Smooth muscle cell (in vitro differentiated cells): Measurements from ENCODE around the gene JMJD8. TPM values are rescaled to one million over a fixed set of nuclear protein-coding genes. Genes with fewer than 3 reads are reported as not detected.

Source experiments
- DNase-seq: peaks from one replicate; lab custom pipeline; 2025; ENCODE audit not compliant: unreplicated experiment; lab: John Stamatoyannopoulos, UW
- H2AFZ ChIP-seq: fragments of 200-600 bp; sonication (generic); 2 replicates; pipeline ENCODE4 v1.6.0; 2016; ENCODE audit warnings: antibody characterized with exemption, low read depth, mild to moderate bottlenecking
- H3F3A ChIP-seq: fragments of 200-600 bp; sonication (generic); 2 replicates; pipeline ENCODE4 v1.6.0; 2017; ENCODE audit warnings: antibody characterized with exemption, low read depth
- H3K27ac ChIP-seq: fragments of 200-600 bp; sonication (generic); 2 replicates; pipeline ENCODE4 v1.5.1; 2016; ENCODE audit warnings: low read depth, mild to moderate bottlenecking
- H3K27me3 ChIP-seq: fragments of 200-600 bp; sonication (generic); 2 replicates; pipeline ENCODE4 v1.6.1; 2016; ENCODE audit warnings: low read depth, mild to moderate bottlenecking
- H3K36me3 ChIP-seq: fragments of 200-600 bp; sonication (generic); 2 replicates; pipeline ENCODE4 v1.5.1; 2016; ENCODE audit warnings: low read depth
- H3K4me1 ChIP-seq: fragments of 200-600 bp; sonication (generic); 2 replicates; pipeline ENCODE4 v1.5.1; 2016; ENCODE audit warnings: low read depth
- H3K4me2 ChIP-seq: fragments of 200-600 bp; sonication (generic); 2 replicates; pipeline ENCODE4 v1.6.0; 2016; ENCODE audit warnings: mild to moderate bottlenecking
- H3K4me3 ChIP-seq: fragments of 200-600 bp; sonication (generic); 2 replicates; pipeline ENCODE4 v1.5.1; 2016; ENCODE audit warnings: mild to moderate bottlenecking
- H3K79me2 ChIP-seq: fragments of 200-600 bp; sonication (generic); 2 replicates; pipeline ENCODE4 v1.6.0; 2016; ENCODE audit warnings: low read depth, mild to moderate bottlenecking
- H3K9ac ChIP-seq: fragments of 200-600 bp; sonication (generic); 2 replicates; pipeline ENCODE4 v1.6.0; 2016; ENCODE audit warnings: low read depth
- H3K9me3 ChIP-seq: fragments of 200-600 bp; sonication (generic); replicated peaks from 2 replicates; pipeline ENCODE4 v1.5.1; 2016; ENCODE audit warnings: low read depth
- H4K20me1 ChIP-seq: fragments of 200-600 bp; sonication (generic); 2 replicates; pipeline ENCODE4 v1.6.0; 2016; ENCODE audit warnings: low read depth
- WGBS: methylation state at CpG from one replicate; pipeline ENCODE4 v1.1.7; 2016; ENCODE audit warnings: low lambda C conversion rate; 5-methylcytosine and 5-hydroxymethylcytosine counted together
- polyA plus RNA-seq: library from polyadenylated mRNA; unstranded; fragments of >200 nt; fragmentation: Nextera tagmentation; extraction: Ambion mirVana; gene quantifications from 2 replicates; pipeline ENCODE4 v1.2.1, GENCODE V29; 2016
- total RNA-seq: library from RNA; depleted of rRNA; stranded (reverse); fragments of >200 nt; gene quantifications from 2 replicates; pipeline ENCODE4 v1.2.3, GENCODE V29; 2014
- TF ChIP-seq, protein P1 (sequence below): fragments of 200-600 bp; sonication (generic); IDR thresholded peaks from 2 replicates; pipeline ENCODE4 v1.5.1; 2017; ENCODE audit warnings: borderline replicate concordance, mild to moderate bottlenecking, antibody characterized with exemption; ENCODE audit not compliant: insufficient read depth, poor library complexity, severe bottlenecking

The JMJD8 gene
- total and polyA plus RNA-seq, 2 experiments from 2014 or later = 42.9 to 95.1 TPM

DNA sequence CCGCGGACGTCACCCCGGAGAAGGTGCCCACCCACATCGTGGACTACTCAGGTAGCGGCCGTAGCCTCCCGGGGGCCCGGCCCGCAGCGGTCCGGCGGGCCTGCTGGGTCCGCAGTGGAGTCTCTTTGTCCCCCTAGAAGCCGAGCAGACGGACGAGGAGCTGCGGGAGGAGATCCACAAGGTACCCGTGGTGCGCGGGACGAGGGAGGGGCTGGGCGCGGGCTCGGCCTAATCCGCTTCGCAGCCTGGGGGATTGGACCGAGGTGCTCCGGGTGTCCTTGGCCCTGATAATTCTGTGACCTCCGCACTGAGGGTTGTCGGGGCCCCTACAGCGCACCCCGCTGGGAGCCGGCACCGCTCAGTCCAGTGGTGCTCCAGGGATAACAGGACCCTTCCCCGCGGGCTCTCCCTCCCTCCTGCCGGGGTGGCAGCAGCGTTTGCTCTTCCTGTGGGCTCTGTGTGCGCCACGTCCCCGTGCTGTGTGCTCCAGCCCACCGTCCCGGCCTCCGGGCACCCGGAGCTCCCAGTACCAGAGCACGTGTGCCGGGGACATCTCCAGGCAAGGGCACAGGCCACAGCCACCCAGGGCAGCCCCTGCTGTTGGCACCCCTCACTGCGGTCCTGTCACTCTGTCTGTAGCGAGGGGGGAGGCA lies 15.5 kb downstream of the JMJD8 start:
- TF ChIP-seq, protein P1, sequence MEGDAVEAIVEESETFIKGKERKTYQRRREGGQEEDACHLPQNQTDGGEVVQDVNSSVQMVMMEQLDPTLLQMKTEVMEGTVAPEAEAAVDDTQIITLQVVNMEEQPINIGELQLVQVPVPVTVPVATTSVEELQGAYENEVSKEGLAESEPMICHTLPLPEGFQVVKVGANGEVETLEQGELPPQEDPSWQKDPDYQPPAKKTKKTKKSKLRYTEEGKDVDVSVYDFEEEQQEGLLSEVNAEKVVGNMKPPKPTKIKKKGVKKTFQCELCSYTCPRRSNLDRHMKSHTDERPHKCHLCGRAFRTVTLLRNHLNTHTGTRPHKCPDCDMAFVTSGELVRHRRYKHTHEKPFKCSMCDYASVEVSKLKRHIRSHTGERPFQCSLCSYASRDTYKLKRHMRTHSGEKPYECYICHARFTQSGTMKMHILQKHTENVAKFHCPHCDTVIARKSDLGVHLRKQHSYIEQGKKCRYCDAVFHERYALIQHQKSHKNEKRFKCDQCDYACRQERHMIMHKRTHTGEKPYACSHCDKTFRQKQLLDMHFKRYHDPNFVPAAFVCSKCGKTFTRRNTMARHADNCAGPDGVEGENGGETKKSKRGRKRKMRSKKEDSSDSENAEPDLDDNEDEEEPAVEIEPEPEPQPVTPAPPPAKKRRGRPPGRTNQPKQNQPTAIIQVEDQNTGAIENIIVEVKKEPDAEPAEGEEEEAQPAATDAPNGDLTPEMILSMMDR = no peak
- Histone ChIP-seq H3F3A (no peaks in the 10 kb centered on the region), H3K36me3 (no peaks in the 10 kb centered on the region), H3K4me2 (peak overlapping the region; percentile 99), H4K20me1 (peaks cover 27% of the 10 kb centered on the region), H2AFZ (no peak overlapping the region), H3K27ac (peak overlapping the region; percentile 8), H3K79me2 (peaks cover 22% of the 10 kb centered on the region), H3K27me3 (no peaks in the 10 kb centered on the region), H3K4me1 (peaks cover 6% of the 10 kb centered on the region), H3K9ac (peak overlapping the region; percentile 97), H3K9me3 (no peaks in the 10 kb centered on the region), H3K4me3 (peak overlapping the region; percentile 96)
- 22% methylated on average over 48 of the region's 50 CpGs for WGBS
- DNase-seq = no peak

DNA sequence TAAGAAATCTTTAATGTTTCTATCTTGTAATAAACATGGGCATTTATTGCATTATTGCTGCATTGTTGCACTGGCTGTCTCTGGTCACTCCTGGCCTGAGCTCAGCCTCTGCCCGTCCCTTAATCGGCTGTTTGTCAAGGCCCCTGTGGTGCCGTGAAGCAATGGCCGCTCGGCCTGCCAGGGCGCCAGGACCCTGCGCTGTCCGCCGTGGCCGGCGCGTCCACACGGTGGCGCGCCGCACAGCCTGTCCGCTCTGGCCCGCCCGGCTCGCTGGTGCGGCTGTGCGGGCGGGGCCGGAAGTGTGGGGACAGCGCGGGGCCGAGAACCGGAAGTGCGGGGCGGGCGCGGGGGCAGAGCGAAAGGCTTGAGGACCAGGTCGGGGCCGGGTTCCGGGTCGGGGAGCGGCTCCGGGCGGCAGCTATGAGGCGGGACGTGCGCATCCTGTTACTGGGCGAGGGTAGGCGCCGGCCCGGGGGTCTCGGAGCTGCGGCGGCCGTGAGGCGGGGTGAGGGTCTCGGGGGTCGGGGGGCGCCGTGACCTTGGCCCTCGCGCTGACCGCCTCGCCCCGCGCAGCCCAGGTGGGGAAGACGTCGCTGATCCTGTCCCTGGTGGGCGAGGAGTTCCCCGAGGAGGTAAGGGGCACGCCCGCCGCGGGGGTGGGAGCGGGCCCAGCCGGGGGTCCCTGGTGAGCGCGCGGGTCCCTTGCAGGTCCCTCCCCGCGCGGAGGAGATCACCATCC lies 16.2 kb downstream of the JMJD8 start, which contains the start of gene RHOT2:
TSS of gene RHOT2 (plus strand) at position 353 of the 739 bp plus-strand sequence. CDS start at position 421, 68 bp downstream.
- peak; percentile 64 for DNase-seq
- TF ChIP-seq, protein P1 = peak; percentile 75
- peak within 1 kb of the TSS; percentile 8 for H3K27ac ChIP-seq
- peak within 1 kb of the TSS; percentile 99 for H3K4me2 ChIP-seq
- 3% methylated on average over 33 of the region's 78 CpGs for WGBS
- peak within 1 kb of the TSS; percentile 96 for H3K4me3 ChIP-seq
- no peaks in the 10 kb centered on the region for H3K36me3 ChIP-seq
- no peaks in the 10 kb centered on the region for H3K27me3 ChIP-seq
- H3K79me2 ChIP-seq = peaks cover 22% of the 10 kb centered on the region
- H3K4me1 ChIP-seq = peaks cover 6% of the 10 kb centered on the region
- H3K9ac ChIP-seq = peak within 1 kb of the TSS; percentile 97
- H3K9me3 ChIP-seq = no peaks in the 10 kb centered on the region
- H4K20me1 ChIP-seq = peaks cover 27% of the 10 kb centered on the region
- no peaks in the 10 kb centered on the region for H3F3A ChIP-seq
- no peak within 1 kb of the TSS for H2AFZ ChIP-seq

DNA sequence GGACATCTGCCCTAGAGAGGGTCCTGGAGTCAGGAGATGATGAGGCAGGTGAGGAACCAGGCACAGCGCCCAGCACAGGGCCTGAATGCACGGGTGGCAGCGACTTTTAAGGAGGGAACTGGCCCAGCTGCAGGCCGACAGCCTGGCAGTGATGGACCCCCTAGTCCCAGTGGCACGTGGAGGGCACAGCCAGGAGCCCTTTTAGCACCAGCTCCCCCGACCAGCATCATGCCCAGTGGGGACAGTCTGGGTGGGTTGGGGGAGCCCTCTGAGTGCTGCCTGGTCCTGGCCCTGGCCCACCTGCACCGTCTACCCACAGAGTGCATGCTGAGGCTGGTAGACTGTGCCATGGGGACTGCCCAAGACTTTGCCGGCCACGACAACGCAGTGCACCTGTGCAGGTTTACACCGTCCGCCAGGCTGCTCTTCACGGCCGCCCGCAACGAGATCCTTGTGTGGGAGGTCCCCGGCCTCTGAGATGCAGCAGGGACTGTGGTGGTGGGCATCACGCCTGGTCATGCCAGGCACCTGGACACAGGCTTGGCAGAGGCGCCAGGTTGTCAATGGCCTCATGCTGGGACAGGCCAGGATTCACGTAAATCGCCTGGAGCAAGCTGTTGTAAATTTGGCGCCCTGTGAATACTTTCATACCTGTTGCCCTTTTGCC lies 16.9 kb downstream of the JMJD8 start:
- peaks cover 23% of the 10 kb centered on the region for H4K20me1 ChIP-seq
- no peak overlapping the region for H2AFZ ChIP-seq
- H3K4me1 ChIP-seq = peaks cover 6% of the 10 kb centered on the region
- no peak overlapping the region for H3K9ac ChIP-seq
- H3K79me2 ChIP-seq = peaks cover 22% of the 10 kb centered on the region
- H3K27me3 ChIP-seq = no peaks in the 10 kb centered on the region
- no peak for DNase-seq
- WGBS = 88% methylated on average over 22 of the region's 22 CpGs
- peak overlapping the region; percentile 99 for H3K4me2 ChIP-seq
- no peaks in the 10 kb centered on the region for H3K36me3 ChIP-seq
- H3K27ac ChIP-seq = no peak overlapping the region
- H3F3A ChIP-seq = no peaks in the 10 kb centered on the region
- no peaks in the 10 kb centered on the region for H3K9me3 ChIP-seq
- H3K4me3 ChIP-seq = no peak overlapping the region
- TF ChIP-seq, protein P1 = no peak
